ENCODE measurements around the gene NUTM2A.
"Not testable (repeated sequence)": the region's sequence is repeated elsewhere in the genome, so short reads cannot be mapped to it uniquely, and the experiment has no call there.

NUTM2A gene

DNA sequence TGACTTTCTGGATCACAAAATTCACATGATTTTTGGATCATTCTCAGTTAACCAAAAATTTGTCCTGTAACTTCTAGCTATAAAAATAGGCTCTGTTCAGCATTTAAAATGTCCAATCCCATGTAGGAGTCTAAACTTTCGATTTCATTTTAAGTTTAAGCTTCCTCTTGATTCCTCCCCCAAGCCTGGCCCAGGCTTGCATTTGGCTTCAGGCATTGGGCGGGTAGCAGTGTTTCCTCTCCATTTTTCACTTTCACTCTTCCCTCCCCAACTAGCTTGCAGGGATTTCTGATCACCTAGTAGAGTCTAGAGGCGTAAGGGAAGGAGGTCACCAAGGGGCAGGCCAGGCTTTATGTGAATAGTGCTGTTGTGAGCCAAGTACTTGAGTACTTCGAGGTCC, 20.4 kb upstream of the NUTM2A start:
- not testable (repeated sequence) for DNase-seq; H3K27ac ChIP-seq (ENCODE audit: low read length); H2AFZ ChIP-seq (ENCODE audit: low read length); H3K36me3 ChIP-seq (replicated peaks; ENCODE audit: insufficient read depth, low read length); H3K9me3 ChIP-seq (replicated peaks; ENCODE audit: insufficient read depth, low read length); H3K4me2 ChIP-seq (ENCODE audit: low read depth, low read length); H3K79me2 ChIP-seq (ENCODE audit: low read length); H3K9ac ChIP-seq (ENCODE audit: low read length); H3K4me3 ChIP-seq (ENCODE audit: low read length); H3K27me3 ChIP-seq (replicated peaks; ENCODE audit: insufficient read depth, low read length); H3F3A ChIP-seq (ENCODE audit: insufficient read depth, low read length); H3K4me1 ChIP-seq (ENCODE audit: low read length); H4K20me1 ChIP-seq (ENCODE audit: insufficient read depth, low read length); H3K9me2 ChIP-seq (replicated peaks; ENCODE audit: insufficient read depth, low read length)

DNA sequence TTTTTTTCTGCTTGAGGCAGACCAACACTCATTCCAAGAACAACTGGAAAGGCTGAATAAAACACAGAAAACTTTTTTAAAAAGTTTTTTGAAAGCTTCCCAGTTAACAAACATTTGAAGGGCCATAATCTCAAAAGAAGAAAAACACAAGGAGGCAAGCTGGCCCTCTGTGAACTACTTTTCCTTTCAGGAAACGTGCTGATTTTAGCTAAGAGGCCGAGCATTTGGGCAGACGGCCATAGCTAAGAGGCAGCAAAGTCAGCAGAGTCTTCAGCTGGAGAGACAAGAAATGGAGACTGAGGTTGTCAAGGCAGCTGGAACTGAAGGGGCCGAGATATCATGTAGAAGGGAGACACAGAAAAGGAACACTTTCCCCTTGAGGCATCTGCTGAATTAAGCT, 18.3 kb upstream of the NUTM2A start:
- H3K27me3 ChIP-seq (replicated peaks; ENCODE audit: insufficient read depth, low read length); H3K9me2 ChIP-seq (replicated peaks; ENCODE audit: insufficient read depth, low read length); H3F3A ChIP-seq (ENCODE audit: insufficient read depth, low read length); H3K9me3 ChIP-seq (replicated peaks; ENCODE audit: insufficient read depth, low read length); H3K9ac ChIP-seq (ENCODE audit: low read length); H3K4me3 ChIP-seq (ENCODE audit: low read length); H3K4me1 ChIP-seq (ENCODE audit: low read length); H3K36me3 ChIP-seq (replicated peaks; ENCODE audit: insufficient read depth, low read length); H3K4me2 ChIP-seq (ENCODE audit: low read depth, low read length); H3K27ac ChIP-seq (ENCODE audit: low read length); H2AFZ ChIP-seq (ENCODE audit: low read length); DNase-seq; H4K20me1 ChIP-seq (ENCODE audit: insufficient read depth, low read length); H3K79me2 ChIP-seq (ENCODE audit: low read length): not testable (repeated sequence)

DNA sequence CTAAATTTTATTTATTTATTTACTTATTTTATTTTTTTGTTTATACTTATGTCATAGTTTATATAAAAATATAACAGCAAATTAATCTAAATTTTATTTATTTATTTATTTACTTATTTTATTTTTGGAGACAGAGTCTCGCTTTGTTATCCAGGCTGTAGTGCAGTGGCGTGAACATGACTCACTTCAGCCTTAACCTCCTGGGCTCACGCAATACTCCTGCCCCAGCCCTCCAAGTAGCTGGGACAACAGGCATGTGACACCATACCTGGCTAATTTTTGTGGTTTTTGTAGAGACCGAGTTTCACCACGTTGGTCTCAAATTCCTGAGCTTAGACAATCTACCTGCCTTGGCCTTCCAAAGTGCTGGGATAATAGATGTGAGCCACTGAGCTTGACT, 14.9 kb upstream of the NUTM2A start:
- H3K36me3 ChIP-seq (replicated peaks; ENCODE audit: insufficient read depth, low read length); H3K27me3 ChIP-seq (replicated peaks; ENCODE audit: insufficient read depth, low read length); DNase-seq: not testable (repeated sequence)

DNA sequence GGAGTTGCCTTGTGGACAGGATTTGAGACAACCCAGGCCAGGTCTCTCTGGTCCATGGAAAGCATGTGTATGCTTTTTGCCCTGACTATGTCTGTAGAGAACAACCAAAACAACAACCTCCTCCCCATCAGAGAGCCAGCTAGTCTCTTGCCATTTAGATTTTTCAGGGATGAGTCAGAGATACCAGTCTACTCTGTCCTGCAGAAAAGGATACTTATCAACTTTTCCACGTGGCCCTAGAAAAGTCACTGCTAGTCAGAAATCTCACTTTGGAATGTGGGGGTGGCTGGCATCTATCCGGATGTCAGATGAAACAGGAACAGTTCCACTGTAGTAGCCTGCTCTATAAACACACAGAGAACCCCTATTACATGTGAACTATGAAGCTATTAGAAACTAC, 13.4 kb upstream of the NUTM2A start:
- H3K9ac ChIP-seq (ENCODE audit: low read length); H3F3A ChIP-seq (ENCODE audit: insufficient read depth, low read length); H3K27me3 ChIP-seq (replicated peaks; ENCODE audit: insufficient read depth, low read length); H3K9me3 ChIP-seq (replicated peaks; ENCODE audit: insufficient read depth, low read length); H3K79me2 ChIP-seq (ENCODE audit: low read length); H3K27ac ChIP-seq (ENCODE audit: low read length); H3K4me1 ChIP-seq (ENCODE audit: low read length); H4K20me1 ChIP-seq (ENCODE audit: insufficient read depth, low read length); H3K4me3 ChIP-seq (ENCODE audit: low read length); DNase-seq; H3K4me2 ChIP-seq (ENCODE audit: low read depth, low read length); H3K9me2 ChIP-seq (replicated peaks; ENCODE audit: insufficient read depth, low read length); H3K36me3 ChIP-seq (replicated peaks; ENCODE audit: insufficient read depth, low read length); H2AFZ ChIP-seq (ENCODE audit: low read length): not testable (repeated sequence)

More for the DNA sequence above, 14.9 kb upstream of the NUTM2A start:
- not testable (repeated sequence) for H3K9me2 ChIP-seq (replicated peaks; ENCODE audit: insufficient read depth, low read length); H3K79me2 ChIP-seq (ENCODE audit: low read length); H3F3A ChIP-seq (ENCODE audit: insufficient read depth, low read length); H3K4me3 ChIP-seq (ENCODE audit: low read length); H2AFZ ChIP-seq (ENCODE audit: low read length); H4K20me1 ChIP-seq (ENCODE audit: insufficient read depth, low read length); H3K4me1 ChIP-seq (ENCODE audit: low read length); H3K9ac ChIP-seq (ENCODE audit: low read length); H3K4me2 ChIP-seq (ENCODE audit: low read depth, low read length); H3K9me3 ChIP-seq (replicated peaks; ENCODE audit: insufficient read depth, low read length); H3K27ac ChIP-seq (ENCODE audit: low read length)

DNA sequence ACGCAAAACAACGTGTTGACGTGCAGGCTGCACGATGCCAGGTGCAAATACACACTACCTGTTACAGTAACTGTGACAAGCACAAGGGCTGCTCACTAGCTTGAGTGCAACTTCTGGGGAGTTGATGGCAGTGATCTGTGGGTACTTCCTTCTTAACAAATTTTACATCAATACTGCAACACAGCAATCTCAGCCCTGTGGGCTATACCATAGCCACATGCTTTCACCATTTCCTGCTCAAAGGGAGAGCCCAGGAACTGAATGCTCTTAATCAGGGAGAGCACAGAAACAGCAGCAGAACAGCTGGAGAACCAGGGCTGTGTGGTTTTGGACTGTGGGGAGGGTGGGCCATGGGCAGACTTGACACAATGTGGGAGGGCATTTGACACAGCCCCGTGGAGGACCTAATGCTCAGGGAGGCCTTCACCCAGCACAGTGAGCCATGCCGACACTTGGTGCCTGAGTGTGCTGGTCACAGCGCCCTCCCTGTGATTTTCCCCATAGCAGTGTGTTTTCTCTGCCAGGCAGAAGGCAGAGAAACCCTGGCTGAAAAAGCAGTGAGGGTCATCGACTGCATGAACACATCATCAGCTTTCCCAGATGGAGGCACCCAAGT, 12.0 kb upstream of the NUTM2A start:
- H2AFZ ChIP-seq (ENCODE audit: low read length); DNase-seq; H3F3A ChIP-seq (ENCODE audit: insufficient read depth, low read length); H3K4me1 ChIP-seq (ENCODE audit: low read length); H3K9ac ChIP-seq (ENCODE audit: low read length); H3K36me3 ChIP-seq (replicated peaks; ENCODE audit: insufficient read depth, low read length); H3K27me3 ChIP-seq (replicated peaks; ENCODE audit: insufficient read depth, low read length); H4K20me1 ChIP-seq (ENCODE audit: insufficient read depth, low read length); H3K4me2 ChIP-seq (ENCODE audit: low read depth, low read length); H3K79me2 ChIP-seq (ENCODE audit: low read length); H3K4me3 ChIP-seq (ENCODE audit: low read length); H3K27ac ChIP-seq (ENCODE audit: low read length); H3K9me3 ChIP-seq (replicated peaks; ENCODE audit: insufficient read depth, low read length); H3K9me2 ChIP-seq (replicated peaks; ENCODE audit: insufficient read depth, low read length): not testable (repeated sequence)

DNA sequence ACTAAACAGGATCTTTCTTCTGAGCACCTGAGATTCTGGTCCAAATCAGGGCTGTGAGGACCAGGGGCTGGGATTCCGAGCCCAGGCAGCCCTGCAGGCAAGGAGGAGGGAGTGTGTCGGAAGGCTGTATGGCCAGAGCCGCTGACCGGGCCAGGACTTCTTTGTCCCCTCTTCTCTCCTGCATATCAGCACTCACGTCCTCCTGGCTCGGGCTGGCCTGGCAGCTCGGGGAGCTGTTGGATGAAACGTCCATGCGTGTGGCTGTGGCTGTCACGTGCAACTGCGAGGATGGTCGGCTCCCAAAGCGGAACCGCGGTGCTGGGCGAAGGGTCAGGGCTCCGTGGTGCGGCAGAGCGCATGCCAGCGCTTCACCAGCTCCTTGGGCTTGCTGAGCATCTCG, 11.4 kb upstream of the NUTM2A start:
- not testable (repeated sequence) for H3K4me1 ChIP-seq (ENCODE audit: low read length); H3K4me2 ChIP-seq (ENCODE audit: low read depth, low read length); DNase-seq; H3K9me2 ChIP-seq (replicated peaks; ENCODE audit: insufficient read depth, low read length); H3K36me3 ChIP-seq (replicated peaks; ENCODE audit: insufficient read depth, low read length); H4K20me1 ChIP-seq (ENCODE audit: insufficient read depth, low read length); H2AFZ ChIP-seq (ENCODE audit: low read length); H3K79me2 ChIP-seq (ENCODE audit: low read length); H3K27ac ChIP-seq (ENCODE audit: low read length); H3K9me3 ChIP-seq (replicated peaks; ENCODE audit: insufficient read depth, low read length); H3K4me3 ChIP-seq (ENCODE audit: low read length); H3F3A ChIP-seq (ENCODE audit: insufficient read depth, low read length); H3K9ac ChIP-seq (ENCODE audit: low read length); H3K27me3 ChIP-seq (replicated peaks; ENCODE audit: insufficient read depth, low read length)

DNA sequence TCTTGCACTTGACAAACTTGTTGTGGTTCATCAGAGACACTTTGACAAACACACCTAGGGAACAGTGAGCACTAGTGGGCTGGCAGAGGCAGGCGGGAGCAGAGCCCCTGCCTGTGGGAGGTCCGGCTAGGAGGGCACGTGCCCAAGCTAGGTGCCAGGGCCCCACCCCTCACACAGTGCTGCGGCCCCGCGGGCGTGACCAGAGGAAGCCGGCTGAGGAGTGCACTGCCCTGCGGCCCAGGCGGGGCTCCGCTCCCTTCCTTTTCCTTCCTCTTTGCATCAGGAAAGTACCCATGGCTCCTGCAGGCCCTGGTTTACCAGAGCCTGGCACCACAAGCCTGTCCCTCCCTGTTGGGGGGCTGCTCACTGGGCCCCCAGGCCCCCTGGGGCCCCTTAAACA, 9.1 kb upstream of the NUTM2A start:
- not testable (repeated sequence) for H3K27me3 ChIP-seq (replicated peaks; ENCODE audit: insufficient read depth, low read length); DNase-seq; H3K9me2 ChIP-seq (replicated peaks; ENCODE audit: insufficient read depth, low read length); H3K36me3 ChIP-seq (replicated peaks; ENCODE audit: insufficient read depth, low read length); H3K9ac ChIP-seq (ENCODE audit: low read length); H4K20me1 ChIP-seq (ENCODE audit: insufficient read depth, low read length); H2AFZ ChIP-seq (ENCODE audit: low read length); H3K9me3 ChIP-seq (replicated peaks; ENCODE audit: insufficient read depth, low read length); H3F3A ChIP-seq (ENCODE audit: insufficient read depth, low read length); H3K79me2 ChIP-seq (ENCODE audit: low read length); H3K4me1 ChIP-seq (ENCODE audit: low read length); H3K4me3 ChIP-seq (ENCODE audit: low read length); H3K27ac ChIP-seq (ENCODE audit: low read length); H3K4me2 ChIP-seq (ENCODE audit: low read depth, low read length)

DNA sequence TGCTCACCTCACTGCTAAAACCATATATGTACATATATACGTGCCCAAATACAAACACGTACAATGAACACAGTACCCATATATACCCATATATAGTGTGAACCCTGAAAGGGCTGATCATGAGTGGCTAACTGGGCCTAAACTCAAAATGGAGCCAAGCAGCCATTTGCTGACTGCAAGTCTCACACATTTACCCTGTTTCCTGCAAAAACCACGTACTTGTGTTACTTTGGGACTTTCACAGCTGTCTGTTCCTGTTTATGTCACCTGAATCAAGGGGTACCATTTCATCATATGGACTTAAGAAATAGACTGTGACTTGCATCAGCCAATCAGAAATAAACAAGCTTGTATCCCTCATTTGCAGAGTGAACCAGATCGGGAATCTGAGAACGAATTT, 5.9 kb upstream of the NUTM2A start:
- H3F3A ChIP-seq (ENCODE audit: insufficient read depth, low read length); H3K9me2 ChIP-seq (replicated peaks; ENCODE audit: insufficient read depth, low read length); H4K20me1 ChIP-seq (ENCODE audit: insufficient read depth, low read length); H3K4me2 ChIP-seq (ENCODE audit: low read depth, low read length); H3K9me3 ChIP-seq (replicated peaks; ENCODE audit: insufficient read depth, low read length); H3K36me3 ChIP-seq (replicated peaks; ENCODE audit: insufficient read depth, low read length); H3K27ac ChIP-seq (ENCODE audit: low read length); H3K27me3 ChIP-seq (replicated peaks; ENCODE audit: insufficient read depth, low read length); H2AFZ ChIP-seq (ENCODE audit: low read length); H3K4me1 ChIP-seq (ENCODE audit: low read length); DNase-seq; H3K9ac ChIP-seq (ENCODE audit: low read length); H3K79me2 ChIP-seq (ENCODE audit: low read length); H3K4me3 ChIP-seq (ENCODE audit: low read length): not testable (repeated sequence)

Data from MM.1S (cell line).